ENCODE measurements around the gene HACD1. TPM values are rescaled to one million over a fixed set of nuclear protein-coding genes. Genes with fewer than 3 reads are reported as not detected.

HACD1 gene
- total RNA-seq, 1 donor from 2014 or later = 1.9 TPM

DNA sequence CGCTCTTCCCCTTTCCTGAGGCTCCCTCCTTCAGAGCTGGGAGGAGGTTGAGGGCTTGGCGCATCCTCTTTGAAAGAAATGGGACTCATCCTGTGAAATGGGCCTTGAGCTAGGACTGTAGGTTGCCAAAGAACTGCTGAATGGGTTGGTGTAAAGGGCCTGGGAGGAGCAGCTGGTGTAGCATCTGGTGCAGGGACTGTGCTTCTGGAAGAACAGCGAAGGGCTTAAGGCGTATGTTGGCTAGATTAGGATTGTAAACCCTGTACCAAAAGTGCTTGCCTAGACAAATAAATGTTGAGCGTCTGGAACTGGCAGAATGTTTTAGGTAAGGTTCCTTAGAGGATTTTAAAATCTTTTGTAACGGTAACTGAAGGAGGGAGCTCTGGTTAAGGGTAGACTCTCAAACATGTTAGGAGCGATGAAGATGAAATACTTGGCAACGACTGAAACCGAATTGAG lies 27.3 kb upstream of the HACD1 start:
- Histone ChIP-seq H3K9me3 (ENCODE audit: low read depth) (no peaks in the 10 kb centered on the region), H3F3A (ENCODE audit: low read depth) (peaks cover 10% of the 10 kb centered on the region), H3K79me2 (ENCODE audit: low read depth) (peaks cover 84% of the 10 kb centered on the region), H3K4me2 (peak overlapping the region; percentile 91), H3K27me3 (no peaks in the 10 kb centered on the region), H2AFZ (replicated peaks) (peak overlapping the region; percentile 69), H3K9ac (peak overlapping the region; percentile 98), H3K36me3 (no peaks in the 10 kb centered on the region), H4K20me1 (ENCODE audit: low read depth) (peaks cover 14% of the 10 kb centered on the region), H3K4me3 (peak overlapping the region; percentile 72), H3K27ac (peak overlapping the region; percentile 99), H3K4me1 (peaks cover 21% of the 10 kb centered on the region)
- H3K4me3 Mint-ChIP-seq = peak overlapping the region; percentile 99
- peaks cover 17% of the 10 kb centered on the region for H3K36me3 Mint-ChIP-seq
- TF ChIP-seq EZH2 (IDR thresholded peaks at IDR 0.05) (no peak), EZH2phosphoT487 (IDR thresholded peaks at IDR 0.05) (no peak)
- TF ChIP-seq, protein P1, sequence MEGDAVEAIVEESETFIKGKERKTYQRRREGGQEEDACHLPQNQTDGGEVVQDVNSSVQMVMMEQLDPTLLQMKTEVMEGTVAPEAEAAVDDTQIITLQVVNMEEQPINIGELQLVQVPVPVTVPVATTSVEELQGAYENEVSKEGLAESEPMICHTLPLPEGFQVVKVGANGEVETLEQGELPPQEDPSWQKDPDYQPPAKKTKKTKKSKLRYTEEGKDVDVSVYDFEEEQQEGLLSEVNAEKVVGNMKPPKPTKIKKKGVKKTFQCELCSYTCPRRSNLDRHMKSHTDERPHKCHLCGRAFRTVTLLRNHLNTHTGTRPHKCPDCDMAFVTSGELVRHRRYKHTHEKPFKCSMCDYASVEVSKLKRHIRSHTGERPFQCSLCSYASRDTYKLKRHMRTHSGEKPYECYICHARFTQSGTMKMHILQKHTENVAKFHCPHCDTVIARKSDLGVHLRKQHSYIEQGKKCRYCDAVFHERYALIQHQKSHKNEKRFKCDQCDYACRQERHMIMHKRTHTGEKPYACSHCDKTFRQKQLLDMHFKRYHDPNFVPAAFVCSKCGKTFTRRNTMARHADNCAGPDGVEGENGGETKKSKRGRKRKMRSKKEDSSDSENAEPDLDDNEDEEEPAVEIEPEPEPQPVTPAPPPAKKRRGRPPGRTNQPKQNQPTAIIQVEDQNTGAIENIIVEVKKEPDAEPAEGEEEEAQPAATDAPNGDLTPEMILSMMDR (IDR thresholded peaks at IDR 0.05) = no peak
- peaks cover 5% of the 10 kb centered on the region for H3K27me3 Mint-ChIP-seq (ENCODE audit: insufficient read depth, low read depth)
- peaks cover 21% of the 10 kb centered on the region for H3K4me1 Mint-ChIP-seq
- DNase-seq (ENCODE audit: low spot score) = no peak
- peaks cover 4% of the 10 kb centered on the region for H3K9me3 Mint-ChIP-seq
- peak overlapping the region; percentile 100 for H3K27ac Mint-ChIP-seq

DNA sequence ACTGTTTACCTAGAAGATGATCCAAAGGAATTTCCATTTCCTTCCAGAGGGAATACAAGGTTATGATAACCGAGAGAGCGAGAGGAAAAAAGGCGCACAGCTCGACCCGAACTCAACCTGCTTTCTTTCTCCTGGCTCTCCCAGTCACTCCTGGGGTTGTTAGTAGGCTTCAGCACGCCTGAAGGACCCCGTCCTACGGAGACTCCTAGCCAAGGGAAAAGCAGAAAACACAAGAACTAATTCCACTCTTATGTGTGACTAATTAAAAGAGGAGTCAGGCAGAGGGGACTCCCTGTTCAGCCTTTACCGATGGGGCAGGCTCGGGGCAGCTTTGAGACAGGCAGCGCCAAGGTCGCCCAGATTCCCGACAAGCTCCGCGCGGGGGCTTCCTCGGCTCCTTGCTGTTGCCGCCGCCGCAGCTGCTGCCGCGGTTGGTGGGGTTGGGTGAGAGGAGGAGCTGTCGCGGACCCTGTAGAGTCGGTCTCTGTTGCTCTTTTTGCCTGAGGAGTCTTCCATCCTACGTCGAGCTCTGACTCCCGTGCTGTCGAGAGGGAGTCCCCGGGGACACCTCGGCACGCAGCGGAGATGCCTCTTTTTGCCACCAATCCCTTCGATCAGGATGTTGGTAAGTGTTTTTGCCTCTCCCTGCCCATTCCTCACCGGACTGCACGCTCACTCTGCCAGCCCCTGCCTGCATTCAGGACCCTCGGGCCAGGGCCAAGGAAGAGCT lies 26.7 kb upstream of the HACD1 start, which contains the start of gene STAM:
Gene STAM (plus strand): TSS at position 397 of the 730 bp plus-strand sequence. CDS start 189 bp downstream, at position 586.
- DNase-seq (ENCODE audit: low spot score) = peak; percentile 96
- Mint-ChIP-seq H3K9me3 (peaks cover 4% of the 10 kb centered on the region), H3K27ac (peak within 1 kb of the TSS; percentile 100), H3K4me3 (peak within 1 kb of the TSS; percentile 99), H3K27me3 (ENCODE audit: insufficient read depth, low read depth) (peaks cover 5% of the 10 kb centered on the region), H3K36me3 (peaks cover 16% of the 10 kb centered on the region), H3K4me1 (peaks cover 21% of the 10 kb centered on the region)
- Histone ChIP-seq H2AFZ (replicated peaks) (peak within 1 kb of the TSS; percentile 88), H3K9me3 (ENCODE audit: low read depth) (no peaks in the 10 kb centered on the region), H3K4me3 (peak within 1 kb of the TSS; percentile 72), H4K20me1 (ENCODE audit: low read depth) (peaks cover 14% of the 10 kb centered on the region), H3K79me2 (ENCODE audit: low read depth) (peaks cover 78% of the 10 kb centered on the region), H3F3A (ENCODE audit: low read depth) (peaks cover 10% of the 10 kb centered on the region), H3K4me2 (peak within 1 kb of the TSS; percentile 91), H3K4me1 (peaks cover 21% of the 10 kb centered on the region), H3K27me3 (no peaks in the 10 kb centered on the region), H3K36me3 (no peaks in the 10 kb centered on the region), H3K27ac (peak within 1 kb of the TSS; percentile 99), H3K9ac (peak within 1 kb of the TSS; percentile 98)
- TF ChIP-seq EZH2phosphoT487 (IDR thresholded peaks at IDR 0.05) (no peak), EZH2 (IDR thresholded peaks at IDR 0.05) (no peak)
- TF ChIP-seq, protein P1 (IDR thresholded peaks at IDR 0.05) = no peak

DNA sequence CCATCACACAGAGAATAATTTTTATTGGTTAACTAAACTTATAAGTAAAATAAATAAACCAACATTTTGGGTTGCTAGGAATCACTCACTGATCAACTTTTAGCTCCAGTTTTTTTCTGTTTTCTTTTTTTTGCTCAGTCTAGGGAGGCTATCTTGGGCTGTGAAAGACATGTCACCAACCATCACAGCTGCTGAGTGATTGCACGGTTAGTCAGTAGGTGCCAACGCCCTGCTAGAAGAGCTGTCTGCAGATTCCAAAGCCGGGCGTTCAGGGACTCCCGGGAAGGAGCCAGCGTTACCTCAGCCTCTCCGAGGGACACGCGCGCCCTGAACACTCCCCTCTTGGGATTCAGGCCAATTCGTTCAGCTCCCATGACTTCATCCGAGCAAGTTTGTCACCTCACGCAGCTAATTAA lies 26.2 kb upstream of the HACD1 start:
- peaks cover 14% of the 10 kb centered on the region for H4K20me1 ChIP-seq (ENCODE audit: low read depth)
- peak overlapping the region; percentile 88 for H2AFZ ChIP-seq (replicated peaks)
- no peaks in the 10 kb centered on the region for H3K27me3 ChIP-seq
- H3K36me3 Mint-ChIP-seq = peaks cover 16% of the 10 kb centered on the region
- peak overlapping the region; percentile 99 for H3K4me3 Mint-ChIP-seq
- peaks cover 5% of the 10 kb centered on the region for H3K27me3 Mint-ChIP-seq (ENCODE audit: insufficient read depth, low read depth)
- H3K4me3 ChIP-seq = peak overlapping the region; percentile 72
- peak overlapping the region; percentile 100 for H3K27ac Mint-ChIP-seq
- H3K36me3 ChIP-seq = no peaks in the 10 kb centered on the region
- peaks cover 21% of the 10 kb centered on the region for H3K4me1 Mint-ChIP-seq
- H3K9me3 ChIP-seq (ENCODE audit: low read depth) = no peaks in the 10 kb centered on the region
- DNase-seq (ENCODE audit: low spot score) = peak; percentile 80
- H3F3A ChIP-seq (ENCODE audit: low read depth) = peaks cover 10% of the 10 kb centered on the region
- H3K9me3 Mint-ChIP-seq = peaks cover 4% of the 10 kb centered on the region
- TF ChIP-seq, protein P1 (IDR thresholded peaks at IDR 0.05) = no peak
- TF ChIP-seq EZH2 (IDR thresholded peaks at IDR 0.05) = peak; percentile 8
- peak overlapping the region; percentile 99 for H3K27ac ChIP-seq
- peaks cover 21% of the 10 kb centered on the region for H3K4me1 ChIP-seq
- peak overlapping the region; percentile 98 for H3K9ac ChIP-seq
- peaks cover 72% of the 10 kb centered on the region for H3K79me2 ChIP-seq (ENCODE audit: low read depth)
- peak overlapping the region; percentile 91 for H3K4me2 ChIP-seq
